PC-3 (cell line): ENCODE results near the gene IL7R. TPM values are rescaled to one million over a fixed set of nuclear protein-coding genes. Genes with fewer than 3 reads are reported as not detected.

ENCODE experiments used
- ATAC-seq: fragments of 200-7000 bp; cut with Tn5 transposase; 2 replicates; pipeline ENCODE4 v1.9.1; 2020; ENCODE audit warnings: mild to moderate bottlenecking, moderate library complexity
- BruUV-seq: library from RNA; stranded (reverse); fragments of 400-500 nt; replicated peaks from 2 replicates; lab custom pipeline; 2021; lab: Mats Ljungman, UMichigan
- CTCF ChIA-PET: fragments of 300-600 bp; sonication (Branson Sonifier 250); formaldehyde crosslinking; loops from one replicate; lab custom pipeline; 2022; ENCODE audit warnings: antibody characterized with exemption; lab: Charles Lee
- POLR2A ChIA-PET: fragments of 300-600 bp; sonication (Branson Sonifier 250); formaldehyde crosslinking; loops from one replicate; lab custom pipeline; 2022; ENCODE audit warnings: antibody characterized with exemption; ENCODE audit not compliant: unreplicated experiment; lab: Charles Lee
- DNase-seq: peaks from one replicate; pipeline ENCODE4 v3.0.0-alpha.2; 2015
- H2AFZ ChIP-seq: fragments of 300-600 bp; sonication (generic); 2 replicates; pipeline ENCODE4 v1.6.0; 2016; ENCODE audit warnings: antibody characterized with exemption, low read length
- H3F3A ChIP-seq: fragments of 300-600 bp; sonication (generic); one replicate; pipeline ENCODE4 v1.6.0; 2017; ENCODE audit warnings: antibody characterized with exemption, low read length, control low read depth, mild to moderate bottlenecking; ENCODE audit not compliant: unreplicated experiment
- H3K27ac ChIP-seq: fragments of 300-600 bp; sonication (generic); 2 replicates; pipeline ENCODE4 v1.5.1; 2016; ENCODE audit warnings: mild to moderate bottlenecking, low read length
- H3K27me3 ChIP-seq: fragments of 300-600 bp; sonication (generic); 2 replicates; pipeline ENCODE4 v1.6.1; 2016; ENCODE audit warnings: low read length, mixed read lengths
- H3K36me3 ChIP-seq: fragments of 300-600 bp; sonication (generic); 2 replicates; pipeline ENCODE4 v1.6.1; 2016; ENCODE audit warnings: low read depth, mixed run types, low read length, mixed read lengths
- H3K4me1 ChIP-seq: fragments of 300-600 bp; sonication (generic); 2 replicates; pipeline ENCODE4 v1.5.1; 2016; ENCODE audit warnings: low read length; ENCODE audit not compliant: insufficient read depth
- H3K4me2 ChIP-seq: fragments of 300-600 bp; sonication (generic); 2 replicates; pipeline ENCODE4 v1.6.0; 2016; ENCODE audit warnings: low read length
- H3K4me3 ChIP-seq: fragments of 300-600 bp; sonication (generic); 2 replicates; pipeline ENCODE4 v1.5.1; 2016; ENCODE audit warnings: mild to moderate bottlenecking, low read length, mixed read lengths
- H3K79me2 ChIP-seq: fragments of 300-600 bp; sonication (generic); 2 replicates; pipeline ENCODE4 v1.6.1; 2017; ENCODE audit warnings: low read length, mixed read lengths
- H3K9ac ChIP-seq: fragments of 300-600 bp; sonication (generic); 2 replicates; pipeline ENCODE4 v1.6.0; 2016; ENCODE audit warnings: mild to moderate bottlenecking, low read length
- H3K9me2 ChIP-seq: fragments of 300-600 bp; sonication (generic); replicated peaks from 2 replicates; pipeline ENCODE4 v1.6.1; 2016; ENCODE audit warnings: mixed run types, low read length, mixed read lengths
- H3K9me3 ChIP-seq: fragments of 300-600 bp; sonication (generic); 2 replicates; pipeline ENCODE4 v1.6.1; 2016; ENCODE audit warnings: low read length, mixed read lengths
- H4K20me1 ChIP-seq: fragments of 300-600 bp; sonication (generic); 2 replicates; pipeline ENCODE4 v1.6.1; 2016; ENCODE audit warnings: low read length, mixed read lengths
- EZH2 ChIP-seq: fragments of 300-600 bp; sonication (generic); IDR thresholded peaks from one replicate; pipeline ENCODE4 v1.6.1; 2017; ENCODE audit warnings: antibody characterized with exemption, mild to moderate bottlenecking, low read length; ENCODE audit not compliant: unreplicated experiment
- EZH2phosphoT487 ChIP-seq: fragments of 300-600 bp; sonication (generic); IDR thresholded peaks from 2 replicates; pipeline ENCODE4 v1.6.1; 2018; ENCODE audit warnings: mild to moderate bottlenecking, antibody characterized with exemption, low read length, borderline replicate concordance
- intact Hi-C: fragments of 100-400 bp; cut with micrococcal nuclease; formaldehyde crosslinking; loops from 2 replicates; pipeline ENCODE4 v1.9.0; 2023
- total RNA-seq: library from RNA; depleted of rRNA; stranded (reverse); fragments of >200 nt; gene quantifications from 2 replicates; pipeline ENCODE4 v1.2.3, GENCODE V29; 2014
- TF ChIP-seq, protein P1 (sequence below): fragments of 300-600 bp; sonication (generic); conservative IDR thresholded peaks from 2 replicates; pipeline ENCODE4 v1.5.1; 2017; ENCODE audit warnings: antibody characterized with exemption, low read depth, mild to moderate bottlenecking, low read length

Gene IL7R
- total RNA-seq, 1 experiment from 2014 or later, result 7.4 TPM

GRCh38 chr5:35820735-35821134 lies 36.0 kb upstream of the IL7R start:
- H2AFZ ChIP-seq, result no peak overlapping the region
- H3F3A ChIP-seq, result no peaks in the 10 kb centered on the region
- no peaks in the 10 kb centered on the region for H3K4me1 ChIP-seq
- no peaks in the 10 kb centered on the region for H3K79me2 ChIP-seq
- H3K36me3 ChIP-seq, result no peaks in the 10 kb centered on the region
- no peak overlapping the region for H3K9ac ChIP-seq
- DNase-seq (no peak), ATAC-seq (no peak)
- TF ChIP-seq EZH2phosphoT487, result no peak
- no peak for TF ChIP-seq EZH2
- TF ChIP-seq, protein P1, sequence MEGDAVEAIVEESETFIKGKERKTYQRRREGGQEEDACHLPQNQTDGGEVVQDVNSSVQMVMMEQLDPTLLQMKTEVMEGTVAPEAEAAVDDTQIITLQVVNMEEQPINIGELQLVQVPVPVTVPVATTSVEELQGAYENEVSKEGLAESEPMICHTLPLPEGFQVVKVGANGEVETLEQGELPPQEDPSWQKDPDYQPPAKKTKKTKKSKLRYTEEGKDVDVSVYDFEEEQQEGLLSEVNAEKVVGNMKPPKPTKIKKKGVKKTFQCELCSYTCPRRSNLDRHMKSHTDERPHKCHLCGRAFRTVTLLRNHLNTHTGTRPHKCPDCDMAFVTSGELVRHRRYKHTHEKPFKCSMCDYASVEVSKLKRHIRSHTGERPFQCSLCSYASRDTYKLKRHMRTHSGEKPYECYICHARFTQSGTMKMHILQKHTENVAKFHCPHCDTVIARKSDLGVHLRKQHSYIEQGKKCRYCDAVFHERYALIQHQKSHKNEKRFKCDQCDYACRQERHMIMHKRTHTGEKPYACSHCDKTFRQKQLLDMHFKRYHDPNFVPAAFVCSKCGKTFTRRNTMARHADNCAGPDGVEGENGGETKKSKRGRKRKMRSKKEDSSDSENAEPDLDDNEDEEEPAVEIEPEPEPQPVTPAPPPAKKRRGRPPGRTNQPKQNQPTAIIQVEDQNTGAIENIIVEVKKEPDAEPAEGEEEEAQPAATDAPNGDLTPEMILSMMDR, result no peak
- H4K20me1 ChIP-seq, result no peaks in the 10 kb centered on the region
- BruUV-seq, result no TSS peak
- H3K27me3 ChIP-seq, result no peaks in the 10 kb centered on the region
- H3K4me3 ChIP-seq, result no peak overlapping the region
- H3K4me2 ChIP-seq, result no peak overlapping the region
- no peaks in the 10 kb centered on the region for H3K9me2 ChIP-seq
- H3K9me3 ChIP-seq, result no peaks in the 10 kb centered on the region
- no peak overlapping the region for H3K27ac ChIP-seq
- ChIA-PET CTCF (no interaction called here), POLR2A (no interaction called here)
- intact Hi-C loops, result no loop called here

GRCh38 chr5:35821513-35821912 lies 35.2 kb upstream of the IL7R start:
- CTCF ChIA-PET, result no interaction called here
- Histone ChIP-seq H3K27ac (no peak overlapping the region), H3K9ac (no peak overlapping the region), H3K79me2 (no peaks in the 10 kb centered on the region), H3F3A (no peaks in the 10 kb centered on the region), H3K4me2 (no peak overlapping the region), H3K9me2 (no peaks in the 10 kb centered on the region), H3K4me1 (no peaks in the 10 kb centered on the region), H3K27me3 (no peaks in the 10 kb centered on the region), H3K4me3 (no peak overlapping the region), H3K36me3 (no peaks in the 10 kb centered on the region), H4K20me1 (no peaks in the 10 kb centered on the region), H2AFZ (no peak overlapping the region), H3K9me3 (no peaks in the 10 kb centered on the region)
- DNase-seq (no peak), ATAC-seq (no peak)
- intact Hi-C loops, result no loop called here
- TF ChIP-seq EZH2 (no peak), EZH2phosphoT487 (no peak)
- TF ChIP-seq, protein P1, result no peak
- BruUV-seq, result no TSS peak
- POLR2A ChIA-PET, result no interaction called here

GRCh38 chr5:35822511-35822910 lies 34.2 kb upstream of the IL7R start:
- no peak overlapping the region for H3K27ac ChIP-seq
- H3K27me3 ChIP-seq, result no peaks in the 10 kb centered on the region
- no peaks in the 10 kb centered on the region for H3K9me3 ChIP-seq
- H3K9ac ChIP-seq, result no peak overlapping the region
- H3K4me2 ChIP-seq, result no peak overlapping the region
- H3F3A ChIP-seq, result no peaks in the 10 kb centered on the region
- ATAC-seq (no peak), DNase-seq (no peak)
- BruUV-seq, result no TSS peak
- ChIA-PET POLR2A (no interaction called here), CTCF (no interaction called here)
- no peaks in the 10 kb centered on the region for H3K9me2 ChIP-seq
- no peaks in the 10 kb centered on the region for H3K36me3 ChIP-seq
- no peak overlapping the region for H3K4me3 ChIP-seq
- no peaks in the 10 kb centered on the region for H3K79me2 ChIP-seq
- intact Hi-C loops, result no loop called here
- H3K4me1 ChIP-seq, result no peaks in the 10 kb centered on the region
- no peaks in the 10 kb centered on the region for H4K20me1 ChIP-seq
- no peak overlapping the region for H2AFZ ChIP-seq
- no peak for TF ChIP-seq EZH2
- TF ChIP-seq, protein P1, result no peak
- no peak for TF ChIP-seq EZH2phosphoT487
